Adipocyte (in vitro differentiated cells): ENCODE results near the gene SLC35F4.

Experiments
- DNase-seq: peaks from one replicate; pipeline ENCODE4 v3.0.0-alpha.2; 2015; ENCODE audit warnings: low read depth
- H3K27me3 ChIP-seq: replicated peaks from 2 replicates; pipeline ENCODE4 v1.7.0; 2013; ENCODE audit warnings: mild to moderate bottlenecking, low read length, moderate library complexity; ENCODE audit not compliant: control insufficient read depth, insufficient read depth
- H3K36me3 ChIP-seq: 2 replicates; pipeline ENCODE4 v1.7.0; 2013; ENCODE audit warnings: low read length, mild to moderate bottlenecking, moderate library complexity; ENCODE audit not compliant: control insufficient read depth, insufficient read depth, severe bottlenecking
- H3K4me1 ChIP-seq: 2 replicates; pipeline ENCODE4 v1.7.0; 2013; ENCODE audit warnings: mild to moderate bottlenecking, low read length, moderate library complexity; ENCODE audit not compliant: control insufficient read depth, insufficient read depth
- H3K4me3 ChIP-seq: 2 replicates; pipeline ENCODE4 v1.7.0; 2013; ENCODE audit warnings: mild to moderate bottlenecking, low read length, moderate library complexity
- H3K9ac ChIP-seq: 2 replicates; pipeline ENCODE4 v1.7.0; 2013; ENCODE audit warnings: mild to moderate bottlenecking, low read length, moderate library complexity
- H3K9me3 ChIP-seq: 2 replicates; pipeline ENCODE4 v1.7.0; 2013; ENCODE audit warnings: mild to moderate bottlenecking, low read length, moderate library complexity; ENCODE audit not compliant: control insufficient read depth

Gene SLC35F4

DNA sequence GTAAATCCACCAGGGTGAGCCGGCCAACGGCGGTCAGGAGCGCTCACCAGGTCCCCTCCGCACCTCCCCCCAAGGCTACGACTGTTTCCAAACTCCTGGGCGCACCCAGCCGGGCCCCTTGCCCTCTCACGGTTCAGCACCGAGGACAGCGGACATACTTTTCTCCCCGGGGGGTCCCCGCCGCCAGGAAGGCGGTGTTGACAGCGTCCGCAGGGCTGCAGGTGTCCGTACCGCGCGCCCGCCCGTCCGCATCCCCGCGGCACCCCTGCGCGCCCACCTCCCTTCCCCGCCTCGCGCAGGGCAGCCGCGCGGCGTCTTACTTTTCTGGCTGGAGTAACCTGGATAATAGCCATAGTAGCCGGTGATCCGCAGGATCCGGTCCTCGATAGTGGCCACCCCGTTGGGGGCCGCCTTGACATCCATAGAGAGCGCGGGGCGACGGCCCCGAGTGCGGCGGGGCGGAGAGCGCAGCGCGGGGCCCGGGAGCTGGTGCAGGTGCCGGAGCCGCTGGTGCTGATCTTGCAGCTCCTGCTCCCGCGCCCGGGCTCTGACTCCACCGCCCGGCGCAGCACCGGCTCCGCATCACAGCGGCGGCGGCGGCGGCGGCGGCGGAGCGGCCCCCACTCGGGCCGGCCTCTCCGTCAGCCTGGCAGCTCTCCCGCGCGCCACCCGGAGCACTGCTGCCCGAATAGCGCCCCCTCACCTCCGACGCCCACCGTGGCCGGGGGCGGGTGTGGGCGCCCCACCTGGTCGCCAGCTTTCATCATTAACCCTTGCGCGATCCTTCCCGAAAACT is at the start of gene SLC35F4:
SLC35F4 (minus strand) TSS at position 690 of the 796 bp plus-strand sequence.
- Histone ChIP-seq H3K36me3 (no peaks in the 10 kb centered on the region), H3K27me3 (peaks cover 13% of the 10 kb centered on the region), H3K4me1 (no peaks in the 10 kb centered on the region), H3K4me3 (peak within 1 kb of the TSS; percentile 75), H3K9ac (no peak within 1 kb of the TSS), H3K9me3 (no peaks in the 10 kb centered on the region)
- DNase-seq: peak; percentile 22

DNA sequence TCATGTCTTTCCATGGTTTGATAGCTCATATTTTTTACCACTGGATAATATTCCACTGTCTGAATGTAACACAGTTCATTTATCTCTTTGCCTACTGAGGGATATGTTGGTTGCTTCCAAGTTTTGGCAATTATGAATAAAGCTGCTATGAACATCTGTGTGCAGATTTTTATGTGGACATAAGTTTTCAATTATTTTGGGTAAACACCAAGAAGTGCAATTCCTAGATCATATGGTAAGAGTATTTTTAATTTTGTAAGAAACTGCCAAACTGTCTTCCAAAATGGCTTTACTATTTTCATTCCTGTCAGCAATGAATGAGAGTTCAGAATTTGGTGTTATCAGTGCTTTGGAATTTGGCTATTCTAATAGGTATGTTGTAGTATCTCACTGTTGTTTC is 43.7 kb upstream of the SLC35F4 start:
- peaks cover 3% of the 10 kb centered on the region for H3K27me3 ChIP-seq
- no peaks in the 10 kb centered on the region for H3K9me3 ChIP-seq
- no peak overlapping the region for H3K4me3 ChIP-seq
- no peak for DNase-seq
- no peaks in the 10 kb centered on the region for H3K36me3 ChIP-seq
- no peak overlapping the region for H3K9ac ChIP-seq
- no peaks in the 10 kb centered on the region for H3K4me1 ChIP-seq

DNA sequence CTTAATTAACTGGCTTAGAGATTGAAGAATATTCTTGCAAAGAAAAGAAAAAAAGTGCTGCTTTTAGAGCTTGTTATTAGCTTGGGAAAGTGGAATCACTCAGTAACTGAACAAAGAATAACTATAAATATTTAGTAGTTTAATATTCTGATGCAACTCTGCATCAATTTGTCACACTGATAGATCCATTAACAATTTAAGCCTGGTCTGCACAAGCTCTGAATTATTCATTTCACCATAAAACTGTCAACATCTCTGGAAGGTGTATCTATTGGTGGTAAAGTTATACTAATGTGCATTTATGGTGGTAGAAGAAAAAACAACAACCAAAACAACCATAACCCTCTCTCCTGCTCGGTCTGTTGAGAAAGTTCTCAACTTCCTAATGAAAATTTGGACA is 38.1 kb upstream of the SLC35F4 start:
- no peaks in the 10 kb centered on the region for H3K36me3 ChIP-seq
- peaks cover under 1% of the 10 kb centered on the region for H3K4me1 ChIP-seq
- no peak overlapping the region for H3K4me3 ChIP-seq
- peaks cover 3% of the 10 kb centered on the region for H3K27me3 ChIP-seq
- H3K9ac ChIP-seq: no peak overlapping the region
- H3K9me3 ChIP-seq: no peaks in the 10 kb centered on the region
- DNase-seq: no peak

DNA sequence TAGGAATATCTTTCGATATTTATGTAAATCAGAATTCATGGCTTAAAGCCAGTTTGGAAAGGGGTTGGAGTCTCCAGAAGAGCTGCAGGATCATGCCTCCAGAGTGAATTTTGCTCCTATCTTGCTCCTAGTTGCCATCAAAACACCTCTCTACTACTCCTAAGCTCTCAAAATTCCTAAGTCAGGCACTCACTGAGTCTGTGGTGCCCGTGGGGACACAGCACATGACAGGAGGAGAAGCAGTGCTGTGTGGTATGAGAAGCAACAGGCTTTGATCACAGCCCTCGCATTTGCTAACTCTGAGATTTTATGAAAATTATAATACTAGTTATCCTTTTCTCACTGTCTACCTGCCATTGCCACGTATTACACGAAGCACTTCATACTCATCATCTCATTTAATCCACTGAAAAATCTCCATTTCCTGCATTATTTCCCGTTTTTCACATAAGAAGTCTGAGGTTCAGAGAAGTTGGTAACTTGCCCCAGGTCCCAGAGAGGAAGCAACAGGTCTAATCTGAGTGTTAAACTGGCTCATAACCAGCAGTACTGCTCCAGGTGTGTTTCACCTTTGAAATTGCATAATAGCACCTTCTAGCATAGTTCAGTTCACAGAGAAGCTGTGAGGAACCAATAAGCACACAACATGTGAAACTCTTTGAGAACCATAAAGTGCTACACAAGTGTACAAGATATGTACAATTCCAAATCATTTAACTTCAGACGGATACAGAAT is 33.1 kb upstream of the SLC35F4 start:
- no peaks in the 10 kb centered on the region for H3K27me3 ChIP-seq
- no peaks in the 10 kb centered on the region for H3K9me3 ChIP-seq
- no peak overlapping the region for H3K9ac ChIP-seq
- no peaks in the 10 kb centered on the region for H3K36me3 ChIP-seq
- H3K4me1 ChIP-seq: peaks cover 8% of the 10 kb centered on the region
- DNase-seq: no peak
- no peak overlapping the region for H3K4me3 ChIP-seq

DNA sequence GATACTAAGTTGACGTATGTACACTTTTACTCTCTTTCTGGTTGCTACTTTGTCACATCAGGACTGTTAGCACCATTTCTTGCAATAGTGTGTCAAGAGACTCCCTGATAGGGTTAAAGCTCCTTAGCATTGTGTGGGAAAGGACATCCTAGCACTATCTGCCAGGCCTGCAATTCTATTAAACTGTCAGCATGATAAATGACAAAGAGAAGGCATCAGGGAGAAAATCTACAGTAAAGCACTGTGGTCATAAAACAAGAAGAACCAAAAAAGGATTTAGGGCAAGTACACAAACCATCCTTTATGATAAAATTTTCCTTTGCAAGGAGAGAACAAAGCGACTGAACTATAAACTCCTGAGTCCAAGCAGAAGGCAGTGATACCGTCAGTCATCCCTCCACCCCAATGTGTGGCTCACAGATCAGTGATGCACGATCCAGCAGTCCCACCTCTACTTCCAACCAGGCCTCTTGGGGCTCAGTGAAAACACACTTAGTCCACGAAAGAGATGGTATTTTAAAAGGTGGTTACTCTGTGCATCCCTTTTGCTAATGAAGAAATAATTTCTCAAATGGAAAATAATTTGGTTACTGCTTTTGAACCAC is 31.4 kb upstream of the SLC35F4 start:
- no peaks in the 10 kb centered on the region for H3K36me3 ChIP-seq
- no peaks in the 10 kb centered on the region for H3K27me3 ChIP-seq
- H3K4me1 ChIP-seq: peaks cover 8% of the 10 kb centered on the region
- no peak overlapping the region for H3K9ac ChIP-seq
- DNase-seq: no peak
- no peak overlapping the region for H3K4me3 ChIP-seq
- H3K9me3 ChIP-seq: no peaks in the 10 kb centered on the region

GRCh38 chr14:57889245-57889644 is 23.4 kb upstream of the SLC35F4 start:
- no peak overlapping the region for H3K4me3 ChIP-seq
- H3K9me3 ChIP-seq: no peaks in the 10 kb centered on the region
- peaks cover 10% of the 10 kb centered on the region for H3K4me1 ChIP-seq
- DNase-seq: no peak
- H3K27me3 ChIP-seq: no peaks in the 10 kb centered on the region
- H3K9ac ChIP-seq: no peak overlapping the region
- H3K36me3 ChIP-seq: no peaks in the 10 kb centered on the region

GRCh38 chr14:57884175-57884574 is 18.3 kb upstream of the SLC35F4 start:
- peak; percentile 30 for DNase-seq
- H3K36me3 ChIP-seq: no peaks in the 10 kb centered on the region
- H3K9me3 ChIP-seq: no peaks in the 10 kb centered on the region
- H3K4me3 ChIP-seq: no peak overlapping the region
- H3K4me1 ChIP-seq: peaks cover 3% of the 10 kb centered on the region
- H3K27me3 ChIP-seq: no peaks in the 10 kb centered on the region
- H3K9ac ChIP-seq: no peak overlapping the region

DNA sequence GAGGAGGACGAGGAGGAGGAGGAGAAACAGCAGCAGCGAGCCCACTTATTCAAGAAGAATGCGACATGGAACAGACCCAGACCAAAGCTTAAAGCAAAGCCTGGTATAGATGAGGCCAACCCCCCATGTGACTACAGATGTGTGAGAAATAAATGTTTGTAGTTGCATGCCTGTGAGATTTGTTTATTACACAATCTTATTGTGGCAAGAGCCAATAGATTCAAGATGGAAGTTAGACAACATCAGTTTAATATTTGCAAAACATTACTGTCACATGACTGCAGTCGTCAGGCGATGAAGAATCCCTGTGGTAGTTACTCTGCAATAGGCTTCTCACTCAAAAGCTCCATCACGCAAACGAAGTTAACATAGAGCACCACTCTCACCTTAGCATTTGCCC is 17.2 kb upstream of the SLC35F4 start:
- Histone ChIP-seq H3K36me3 (no peaks in the 10 kb centered on the region), H3K4me1 (no peaks in the 10 kb centered on the region), H3K27me3 (no peaks in the 10 kb centered on the region), H3K9ac (no peak overlapping the region), H3K9me3 (peaks cover 3% of the 10 kb centered on the region), H3K4me3 (no peak overlapping the region)
- DNase-seq: no peak

DNA sequence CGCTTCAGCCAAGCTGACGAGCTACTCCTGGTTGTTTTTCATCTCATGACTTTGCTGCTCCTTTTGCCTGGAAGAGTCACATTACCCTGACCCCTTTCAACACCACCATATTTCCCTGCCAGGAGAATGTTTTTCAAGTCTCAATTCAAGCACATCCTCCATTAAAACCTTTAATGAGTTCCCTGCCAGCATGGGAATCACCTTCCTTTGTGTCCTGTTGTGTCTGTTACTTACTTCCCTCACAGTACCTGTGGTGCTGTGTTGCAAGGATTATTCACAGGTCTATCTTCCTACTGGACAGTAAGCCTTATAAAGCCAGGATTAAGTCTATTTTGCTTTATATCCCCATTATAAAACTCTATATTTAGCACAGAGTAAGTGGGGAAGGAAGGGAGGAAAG is 13.6 kb upstream of the SLC35F4 start:
- Histone ChIP-seq H3K9me3 (peaks cover 8% of the 10 kb centered on the region), H3K27me3 (no peaks in the 10 kb centered on the region), H3K4me1 (no peaks in the 10 kb centered on the region), H3K9ac (no peak overlapping the region), H3K36me3 (no peaks in the 10 kb centered on the region), H3K4me3 (no peak overlapping the region)
- no peak for DNase-seq

- Histone ChIP-seq H3K4me3 (no peak overlapping the region), H3K4me1 (peaks cover 7% of the 10 kb centered on the region), H3K9ac (no peak overlapping the region), H3K9me3 (peaks cover 8% of the 10 kb centered on the region), H3K36me3 (no peaks in the 10 kb centered on the region), H3K27me3 (no peaks in the 10 kb centered on the region)
- no peak for DNase-seq
Measured at GRCh38 chr14:57875985-57876384, 10.1 kb upstream of the SLC35F4 start.

DNA sequence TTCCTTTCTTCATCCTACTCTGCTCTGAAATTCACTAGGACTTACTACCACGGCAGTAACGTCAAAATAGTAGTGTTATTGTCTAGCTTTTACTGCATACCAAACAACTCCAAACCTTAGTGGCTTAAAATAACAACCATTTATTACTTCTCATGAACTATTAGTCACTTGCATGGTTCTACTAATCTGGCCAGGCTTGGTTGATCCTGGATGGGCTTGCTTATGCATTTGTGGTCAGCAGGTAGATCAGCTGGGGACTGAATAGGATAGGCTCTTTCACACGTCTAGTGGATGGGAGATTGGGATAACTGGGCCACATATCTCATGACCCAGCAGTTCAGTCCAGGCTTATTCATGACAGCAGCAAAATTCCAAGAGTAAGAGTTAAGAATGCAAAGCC is 9.4 kb upstream of the SLC35F4 start:
- DNase-seq: no peak
- no peak overlapping the region for H3K4me3 ChIP-seq
- no peak overlapping the region for H3K9ac ChIP-seq
- peaks cover 8% of the 10 kb centered on the region for H3K9me3 ChIP-seq
- no peaks in the 10 kb centered on the region for H3K27me3 ChIP-seq
- H3K36me3 ChIP-seq: no peaks in the 10 kb centered on the region
- peaks cover 10% of the 10 kb centered on the region for H3K4me1 ChIP-seq
